Activated T-cell treated with anti-CD3 and anti-CD28 coated beads for 24 hours (primary cell): ENCODE data around the gene DCLK1.

Source experiments
- DNase-seq: peaks from one replicate; pipeline ENCODE4 v3.0.0-alpha.2; 2020; ENCODE audit warnings: low read depth

DCLK1 gene

GRCh38 chr13:35940734-35941133, 190.4 kb downstream of the DCLK1 start:
- DNase-seq: no peak

- no peak for DNase-seq
Observed at GRCh38 chr13:35936246-35936978, 194.8 kb downstream of the DCLK1 start.

GRCh38 chr13:35930665-35931631, 200.2 kb downstream of the DCLK1 start:
- DNase-seq: no peak

GRCh38 chr13:35927567-35928021, 203.6 kb downstream of the DCLK1 start:
- no peak for DNase-seq

- no peak for DNase-seq
Observed at GRCh38 chr13:35926859-35927530, 204.2 kb downstream of the DCLK1 start.

GRCh38 chr13:35925669-35926068, 205.5 kb downstream of the DCLK1 start:
- no peak for DNase-seq

GRCh38 chr13:35923347-35923746, 207.8 kb downstream of the DCLK1 start:
- no peak for DNase-seq

- DNase-seq: no peak
Observed at GRCh38 chr13:35920816-35921215, 210.4 kb downstream of the DCLK1 start.

GRCh38 chr13:35917942-35918645, 213.1 kb downstream of the DCLK1 start:
- no peak for DNase-seq

GRCh38 chr13:35917252-35917941, 213.8 kb downstream of the DCLK1 start:
- DNase-seq: no peak

- DNase-seq: no peak
Observed at GRCh38 chr13:35916146-35916545, 215.0 kb downstream of the DCLK1 start.

GRCh38 chr13:35914662-35915061, 216.5 kb downstream of the DCLK1 start:
- no peak for DNase-seq

- DNase-seq: no peak
Observed at GRCh38 chr13:35912841-35913240, 218.3 kb downstream of the DCLK1 start.

- DNase-seq: no peak
Observed at GRCh38 chr13:35909837-35910540, 221.2 kb downstream of the DCLK1 start.

- DNase-seq: no peak
Observed at GRCh38 chr13:35909091-35909490, 222.1 kb downstream of the DCLK1 start.

GRCh38 chr13:35908226-35908625, 223.0 kb downstream of the DCLK1 start:
- no peak for DNase-seq

GRCh38 chr13:35906636-35907035, 224.5 kb downstream of the DCLK1 start:
- DNase-seq: no peak

GRCh38 chr13:35903075-35903474, 228.1 kb downstream of the DCLK1 start:
- no peak for DNase-seq

GRCh38 chr13:35898041-35898440, 233.1 kb downstream of the DCLK1 start:
- DNase-seq: no peak

- DNase-seq: no peak
Observed at GRCh38 chr13:35894636-35895035, 236.5 kb downstream of the DCLK1 start.
